HG03469 (cell line): Measurements from ENCODE around the gene SRPRA.

Source experiments
- ATAC-seq: cut with Tn5 transposase; IDR thresholded peaks from one replicate; pipeline ENCODE4 v1.9.1; 2021; ENCODE audit warnings: mild to moderate bottlenecking, moderate library complexity, moderate number of reproducible peaks; ENCODE audit not compliant: unreplicated experiment

Gene SRPRA

GRCh38 chr11:126231725-126232459, 36.8 kb downstream of the SRPRA start:
- ATAC-seq, result no peak

- ATAC-seq, result no peak
Observed at GRCh38 chr11:126229858-126230540, 38.7 kb downstream of the SRPRA start.

DNA sequence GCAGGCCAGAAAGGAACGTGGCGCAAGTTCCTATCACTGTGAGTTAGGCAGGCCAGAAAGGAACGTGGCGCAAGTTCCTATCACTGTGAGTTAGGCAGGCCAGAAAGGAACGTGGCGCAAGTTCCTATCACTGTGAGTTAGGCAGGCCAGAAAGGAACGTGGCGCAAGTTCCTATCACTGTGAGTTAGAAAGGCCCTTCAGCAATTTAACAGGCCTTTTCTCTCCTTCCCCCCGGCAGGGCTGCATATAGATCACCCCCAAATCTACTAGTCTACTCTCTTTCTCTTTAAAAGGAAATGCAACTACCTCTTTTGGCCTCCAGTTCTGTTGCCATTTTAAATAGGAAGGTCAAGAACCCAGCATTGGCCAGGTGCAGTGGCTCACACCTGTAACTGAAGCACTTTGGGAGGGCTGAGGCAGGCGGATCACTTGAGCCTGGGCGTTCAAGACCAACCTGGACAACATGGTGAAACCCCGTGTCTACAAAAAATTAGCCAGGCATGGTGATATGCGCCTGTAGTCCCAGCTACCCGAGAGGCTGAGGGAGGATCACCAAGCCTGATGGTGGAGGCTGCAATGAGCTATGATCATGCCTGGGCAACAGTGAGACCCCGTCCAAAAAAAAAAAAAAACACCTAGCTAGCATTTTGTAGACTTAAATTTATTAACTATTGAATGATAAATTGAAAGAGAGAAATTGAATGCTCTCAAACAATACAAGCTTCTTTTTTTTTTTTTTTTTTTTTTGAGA, 42.2 kb downstream of the SRPRA start:
- ATAC-seq, result no peak

GRCh38 chr11:126225295-126225665, 43.4 kb downstream of the SRPRA start:
- no peak for ATAC-seq

- no peak for ATAC-seq
Observed at GRCh38 chr11:126224647-126225294, 43.9 kb downstream of the SRPRA start.

- no peak for ATAC-seq
Observed at GRCh38 chr11:126219547-126219946, 49.1 kb downstream of the SRPRA start.

- ATAC-seq, result no peak
Observed at GRCh38 chr11:126217491-126217890, 51.2 kb downstream of the SRPRA start.

GRCh38 chr11:126216526-126217305, 52.0 kb downstream of the SRPRA start:
- ATAC-seq, result no peak

GRCh38 chr11:126214841-126215240, 53.9 kb downstream of the SRPRA start:
- no peak for ATAC-seq

DNA sequence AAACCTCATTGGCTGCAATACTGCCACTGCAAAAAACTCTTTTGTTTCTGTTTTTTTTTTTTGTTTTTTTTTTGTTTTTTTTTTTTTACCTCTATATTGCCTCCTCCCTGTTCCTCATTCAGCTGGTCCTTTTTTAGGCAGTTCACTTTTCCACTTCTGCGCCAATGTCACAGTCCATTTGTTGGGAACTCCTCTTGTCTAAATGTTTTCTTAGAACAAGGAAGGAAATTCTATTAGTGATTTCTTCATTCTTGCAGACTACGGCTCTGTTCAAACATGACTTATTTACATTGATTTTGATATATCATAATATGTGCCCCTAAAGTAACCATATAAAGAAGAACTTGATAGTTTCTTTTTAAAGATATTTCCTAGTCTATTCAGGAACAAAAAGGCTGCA, 54.3 kb downstream of the SRPRA start:
- no peak for ATAC-seq
